Measurements from ENCODE around the gene CAT.

The CAT gene

GRCh38 chr11:34432822-34433221 lies 5.9 kb upstream of the CAT start:
- no peak for TF ChIP-seq PPARA (CRISPR knock-in tag; IDR thresholded peaks at IDR 0.05; ENCODE audit: borderline replicate concordance)
- ATAC-seq, result no peak

- no peak for ATAC-seq
- TF ChIP-seq ARNTL (CRISPR knock-in tag; IDR thresholded peaks at IDR 0.05; ENCODE audit: borderline replicate concordance, low read depth) (no peak), ZNF8 (CRISPR knock-in tag; IDR thresholded peaks at IDR 0.05) (no peak), ISL1 (CRISPR knock-in tag; IDR thresholded peaks at IDR 0.05) (no peak), RARB (CRISPR knock-in tag; IDR thresholded peaks at IDR 0.05) (no peak), CSDC2 (CRISPR knock-in tag; IDR thresholded peaks at IDR 0.05) (no peak), TCF4 (CRISPR knock-in tag; IDR thresholded peaks at IDR 0.05; ENCODE audit: borderline replicate concordance) (no peak), GLIS3 (CRISPR knock-in tag; IDR thresholded peaks at IDR 0.05) (no peak), ZFP3 (CRISPR knock-in tag; IDR thresholded peaks at IDR 0.05) (no peak), CREB5 (CRISPR knock-in tag; IDR thresholded peaks at IDR 0.05; ENCODE audit: low read depth) (no peak), ZFP30 (CRISPR knock-in tag; IDR thresholded peaks at IDR 0.05) (no peak), PPARA (CRISPR knock-in tag; IDR thresholded peaks at IDR 0.05; ENCODE audit: borderline replicate concordance) (no peak), BACH2 (CRISPR knock-in tag; IDR thresholded peaks at IDR 0.05; ENCODE audit: borderline replicate concordance) (no peak), OSR1 (CRISPR knock-in tag; IDR thresholded peaks at IDR 0.05) (no peak), POU6F1 (CRISPR knock-in tag; IDR thresholded peaks at IDR 0.05; ENCODE audit: borderline replicate concordance, low read depth) (no peak), CSRNP3 (CRISPR knock-in tag; IDR thresholded peaks at IDR 0.05) (no peak), TOX (CRISPR knock-in tag; IDR thresholded peaks at IDR 0.05; ENCODE audit: borderline replicate concordance) (no peak), PATZ1 (CRISPR knock-in tag; IDR thresholded peaks at IDR 0.05; ENCODE audit: borderline replicate concordance) (no peak), ZC3H10 (CRISPR knock-in tag; IDR thresholded peaks at IDR 0.05) (no peak), SNAI2 (CRISPR knock-in tag; IDR thresholded peaks at IDR 0.05) (no peak)
Measured at GRCh38 chr11:34433899-34434298, 4.8 kb upstream of the CAT start.

- ATAC-seq, result no peak
- TF ChIP-seq TSHZ2 (CRISPR knock-in tag; IDR thresholded peaks at IDR 0.05) (no peak), ZNF70 (CRISPR knock-in tag; IDR thresholded peaks at IDR 0.05) (no peak), ZFP30 (CRISPR knock-in tag; IDR thresholded peaks at IDR 0.05) (no peak), TOX (CRISPR knock-in tag; IDR thresholded peaks at IDR 0.05; ENCODE audit: borderline replicate concordance) (no peak), SNAI2 (CRISPR knock-in tag; IDR thresholded peaks at IDR 0.05) (no peak), RARB (CRISPR knock-in tag; IDR thresholded peaks at IDR 0.05) (no peak), ARNTL (CRISPR knock-in tag; IDR thresholded peaks at IDR 0.05; ENCODE audit: borderline replicate concordance, low read depth) (no peak), ZC3H10 (CRISPR knock-in tag; IDR thresholded peaks at IDR 0.05) (no peak), PPARA (CRISPR knock-in tag; IDR thresholded peaks at IDR 0.05; ENCODE audit: borderline replicate concordance) (no peak), POU6F1 (CRISPR knock-in tag; IDR thresholded peaks at IDR 0.05; ENCODE audit: borderline replicate concordance, low read depth) (no peak), ISL1 (CRISPR knock-in tag; IDR thresholded peaks at IDR 0.05) (no peak), BACH2 (CRISPR knock-in tag; IDR thresholded peaks at IDR 0.05; ENCODE audit: borderline replicate concordance) (no peak), CSRNP3 (CRISPR knock-in tag; IDR thresholded peaks at IDR 0.05) (no peak), CSDC2 (CRISPR knock-in tag; IDR thresholded peaks at IDR 0.05) (no peak), ZNF565 (CRISPR knock-in tag; conservative IDR thresholded peaks at IDR 0.05; ENCODE audit: low read depth) (no peak), ZFP3 (CRISPR knock-in tag; IDR thresholded peaks at IDR 0.05) (no peak)
Measured at GRCh38 chr11:34437224-34438125, 1.3 kb upstream of the CAT start.
